Muscle of arm (tissue), 12 donors: Measurements from ENCODE around the gene KCNAB1. TPM values are rescaled to one million over a fixed set of nuclear protein-coding genes. Genes with fewer than 3 reads are reported as not detected.
"Not testable (repeated sequence)": the region's sequence is repeated elsewhere in the genome, so short reads cannot be mapped to it uniquely, and the experiment has no call there.

Source experiments
- DNase-seq: peaks from one replicate; pipeline ENCODE4 v3.0.0-alpha.2; 2013
- polyA plus RNA-seq, 12 donors: library from polyadenylated mRNA; unstranded; fragments of 120-200 nt; gene quantifications; one replicate each; pipeline ENCODE4 v1.2.1, GENCODE V29; 2013; ENCODE audit not compliant: insufficient read length in 12 of 12

The KCNAB1 gene
- polyA plus RNA-seq, 12 donors = 4.0 to 7.5 (median 5.8) TPM; not detected in 2

DNA sequence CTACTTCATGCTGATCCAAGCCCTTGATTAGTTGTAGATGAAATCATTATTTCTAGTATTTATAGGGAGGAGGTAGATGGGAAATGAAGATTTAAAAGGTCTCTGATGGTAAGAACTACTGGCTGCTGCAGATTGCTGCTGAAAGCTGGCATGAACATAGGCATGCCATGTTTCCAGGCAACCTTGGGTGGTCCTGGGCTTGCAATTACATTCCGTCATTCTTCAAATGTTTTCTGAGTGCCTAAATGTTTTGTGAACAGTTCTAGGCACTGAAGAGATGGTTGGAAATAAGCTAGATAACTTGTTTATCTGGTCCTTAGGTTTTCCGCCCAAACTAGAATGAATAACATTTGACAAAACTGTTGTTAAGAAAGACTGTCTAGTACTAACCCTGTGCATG is 95.8 kb downstream of the KCNAB1 start:
- no peak for DNase-seq

DNA sequence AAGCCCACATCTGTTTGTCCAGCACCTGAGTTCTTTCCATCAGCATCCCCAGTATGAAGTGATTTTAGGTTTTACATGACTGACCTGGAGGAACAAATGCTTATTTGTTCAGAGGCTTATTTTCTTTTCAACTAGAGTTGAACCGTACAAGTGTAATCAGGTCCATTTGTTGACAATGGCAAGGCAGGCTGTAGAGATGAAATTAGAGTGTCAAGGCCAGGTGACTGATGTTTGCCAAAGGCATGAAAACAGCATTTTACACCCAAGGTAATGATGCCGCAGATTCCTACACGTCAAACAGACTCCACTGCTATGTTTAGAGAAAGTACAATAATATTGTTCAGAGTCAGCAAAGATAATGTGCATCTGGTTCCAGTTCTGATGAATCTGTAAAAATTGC is 96.5 kb downstream of the KCNAB1 start:
- no peak for DNase-seq

DNA sequence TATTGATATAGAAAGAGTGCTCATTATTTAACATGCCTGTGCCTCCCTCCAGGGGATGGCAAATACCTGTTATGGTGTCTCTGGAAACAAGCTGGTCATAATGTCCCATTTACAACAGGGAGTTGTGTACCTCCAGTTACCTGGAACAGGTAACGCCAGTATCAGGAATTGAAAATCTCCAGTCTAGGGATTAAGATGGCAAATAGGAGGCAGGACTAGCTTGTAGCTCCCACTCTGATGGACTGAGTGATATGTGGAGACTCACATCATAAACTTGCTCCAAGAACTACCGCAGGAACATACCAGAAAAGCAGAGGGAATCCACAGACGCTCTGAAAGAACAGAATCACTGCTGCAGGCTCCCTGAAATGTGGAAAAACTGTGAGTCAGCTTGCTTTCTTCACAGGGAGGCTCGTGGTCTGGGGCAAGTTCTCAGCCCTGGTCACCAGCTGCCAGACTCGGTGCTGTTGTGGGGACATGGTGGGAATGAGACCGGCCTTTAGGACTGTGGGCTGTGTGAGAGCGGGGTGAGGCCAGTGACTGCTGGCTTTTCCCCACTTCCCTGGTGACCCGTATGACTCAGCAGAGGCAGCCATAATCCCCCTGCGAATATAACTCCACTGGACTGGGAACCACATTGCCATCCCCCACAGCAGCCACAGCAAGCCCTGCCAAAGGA is 97.4 kb downstream of the KCNAB1 start:
- DNase-seq = no peak

DNA sequence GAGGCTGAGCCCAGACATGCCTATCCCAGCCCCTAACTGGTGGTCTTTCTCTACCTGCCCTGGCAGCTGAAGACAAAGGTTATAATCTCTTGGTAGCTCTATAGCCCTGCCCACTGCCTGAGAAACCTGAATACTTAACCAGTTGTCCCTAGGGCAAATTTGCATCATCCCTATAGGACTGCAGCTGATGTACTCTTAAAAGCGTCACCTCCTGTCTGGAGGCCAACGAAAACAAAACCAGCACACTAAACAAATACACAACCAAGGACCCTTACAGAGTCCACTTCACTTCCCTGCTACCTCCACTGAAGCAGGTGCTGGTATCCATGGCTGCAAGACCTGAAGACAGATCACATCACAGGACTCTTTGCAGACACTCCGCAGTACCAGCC is 98.0 kb downstream of the KCNAB1 start:
- no peak for DNase-seq

DNA sequence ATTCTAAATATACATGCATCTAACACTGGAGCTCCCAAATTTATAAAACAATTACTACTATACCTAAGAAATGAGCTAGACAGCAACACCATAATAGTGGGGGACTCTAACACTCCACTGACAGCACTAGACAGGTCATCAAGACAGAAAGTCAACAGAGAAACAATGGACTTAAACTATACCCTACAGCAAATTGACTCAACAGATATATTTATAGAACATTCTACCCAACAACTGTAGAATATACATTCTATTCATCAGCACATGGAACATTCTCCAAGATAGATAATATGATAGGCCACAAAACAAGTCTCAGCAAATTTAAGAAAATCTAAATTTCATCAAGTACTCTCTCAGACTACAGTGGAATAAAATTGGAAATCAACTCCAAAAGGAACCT is 102.0 kb downstream of the KCNAB1 start:
- not testable (repeated sequence) for DNase-seq

DNA sequence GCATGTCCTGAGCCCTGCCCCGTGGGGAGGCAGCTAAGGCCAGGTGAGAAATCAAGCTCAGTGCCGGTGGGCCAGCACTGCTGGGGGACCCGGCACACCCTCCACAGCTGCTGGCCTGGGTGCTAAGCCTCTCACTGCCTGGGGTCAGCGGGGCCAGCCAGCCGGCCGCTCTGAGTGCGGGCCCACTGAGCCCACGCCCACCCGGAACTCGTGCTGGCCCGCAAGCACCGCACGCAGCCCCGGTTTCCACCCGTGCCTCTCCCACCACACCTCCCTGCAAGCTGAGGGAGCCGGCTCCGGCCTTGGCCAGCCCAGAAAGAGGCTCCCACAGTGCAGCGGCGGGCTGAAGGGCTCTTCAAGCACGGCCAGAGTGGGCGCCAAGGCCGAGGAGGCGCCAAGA is 103.7 kb downstream of the KCNAB1 start:
- DNase-seq = not testable (repeated sequence)

DNA sequence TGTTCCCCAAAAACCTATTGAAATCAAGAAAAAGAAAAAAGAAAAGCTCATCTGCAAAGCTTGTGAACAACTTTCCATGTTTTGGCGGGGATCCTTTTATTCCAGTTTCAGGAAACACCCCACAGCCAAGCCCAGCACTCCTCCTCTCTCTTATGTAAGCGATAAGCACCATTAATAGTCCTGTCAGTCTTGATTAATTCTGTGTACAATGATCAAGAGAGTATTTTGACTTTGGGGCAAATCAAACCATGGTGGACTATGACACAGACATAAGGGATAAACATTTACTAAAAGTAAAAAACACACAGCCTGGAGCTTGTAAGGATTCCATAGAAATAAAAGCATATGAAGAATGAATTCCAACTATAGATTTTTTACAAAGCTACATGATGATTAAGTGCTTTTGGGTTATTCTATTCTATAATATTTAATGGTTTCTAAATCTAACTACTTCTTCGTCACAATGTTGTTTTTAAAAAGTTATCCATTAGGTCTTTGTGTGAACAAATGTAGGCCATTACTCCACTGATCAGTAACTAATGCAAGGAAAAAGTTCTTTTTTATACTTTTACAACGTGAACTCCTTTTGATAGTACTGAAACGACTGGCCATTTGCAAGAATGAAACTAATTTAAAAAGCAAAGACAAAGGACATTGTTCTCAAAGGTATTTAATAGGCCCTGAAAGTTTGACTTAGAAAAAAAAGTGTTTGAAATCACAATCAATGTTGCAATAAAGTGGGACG is 106.5 kb downstream of the KCNAB1 start:
- DNase-seq = no peak

DNA sequence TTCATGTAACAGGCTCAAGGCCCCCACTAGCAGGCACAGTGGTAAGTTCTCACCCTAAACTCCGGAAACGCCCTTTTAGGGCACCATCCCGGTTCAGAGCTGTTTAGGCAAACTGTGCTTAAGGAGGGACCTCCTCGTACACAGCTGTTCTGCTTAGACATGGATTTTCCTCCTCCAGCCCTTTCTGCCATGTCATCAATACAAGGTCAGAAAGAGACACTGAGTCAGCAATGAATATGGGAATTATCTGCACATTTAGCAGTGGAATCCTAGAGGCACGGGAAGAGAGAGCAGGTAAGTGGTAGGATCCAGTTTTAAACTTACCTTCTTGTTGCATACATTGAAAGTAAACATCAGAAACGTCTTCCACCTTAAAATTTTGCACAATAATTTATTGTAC is 107.3 kb downstream of the KCNAB1 start:
- no peak for DNase-seq

DNA sequence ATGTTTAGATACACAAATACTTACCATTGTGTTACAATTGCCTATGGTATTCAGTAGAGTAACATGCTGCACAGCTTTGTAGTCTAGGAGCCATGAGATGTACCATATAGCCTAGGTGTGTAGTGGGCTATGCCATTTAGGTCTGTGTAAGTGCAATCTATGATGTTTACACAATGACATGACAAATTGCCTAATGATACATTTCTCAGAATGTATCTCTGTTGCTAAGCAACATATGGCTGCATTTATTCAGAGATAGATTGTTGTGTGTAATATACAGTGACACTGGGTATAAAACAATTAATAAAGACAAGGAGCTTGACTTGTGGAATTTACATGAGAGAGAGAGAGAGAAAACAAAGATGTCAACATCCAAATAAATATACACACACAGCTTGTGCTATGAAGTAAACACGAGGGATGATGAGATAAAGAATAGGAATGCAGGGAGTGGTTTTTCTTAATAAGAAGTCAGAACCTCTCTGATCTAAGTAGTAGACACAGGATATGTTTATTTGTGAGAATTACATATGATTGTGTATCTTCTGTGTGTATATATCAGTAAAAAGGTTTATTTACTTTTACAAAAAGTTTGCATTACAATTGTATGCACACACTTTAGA is 110.0 kb downstream of the KCNAB1 start:
- no peak for DNase-seq

DNA sequence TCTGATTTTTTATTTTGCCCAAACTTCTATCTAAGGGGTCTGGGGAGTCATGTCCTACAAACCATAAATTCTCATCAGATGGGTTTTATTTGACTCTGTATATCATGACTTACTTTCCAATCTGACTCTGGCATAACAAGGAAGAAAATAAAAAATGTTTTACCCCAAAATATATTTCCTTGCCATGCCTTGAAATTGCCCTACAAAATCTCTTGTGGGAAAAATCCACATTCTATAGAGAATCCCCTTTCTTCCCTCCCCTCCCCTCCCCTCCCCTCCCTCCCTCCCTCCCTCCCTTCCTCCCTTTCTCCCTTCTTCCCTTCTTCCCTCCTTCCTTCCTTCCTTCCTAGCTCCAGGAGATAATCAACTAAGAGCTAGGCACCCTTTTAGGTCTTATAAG is 110.8 kb downstream of the KCNAB1 start:
- DNase-seq = not testable (repeated sequence)

DNA sequence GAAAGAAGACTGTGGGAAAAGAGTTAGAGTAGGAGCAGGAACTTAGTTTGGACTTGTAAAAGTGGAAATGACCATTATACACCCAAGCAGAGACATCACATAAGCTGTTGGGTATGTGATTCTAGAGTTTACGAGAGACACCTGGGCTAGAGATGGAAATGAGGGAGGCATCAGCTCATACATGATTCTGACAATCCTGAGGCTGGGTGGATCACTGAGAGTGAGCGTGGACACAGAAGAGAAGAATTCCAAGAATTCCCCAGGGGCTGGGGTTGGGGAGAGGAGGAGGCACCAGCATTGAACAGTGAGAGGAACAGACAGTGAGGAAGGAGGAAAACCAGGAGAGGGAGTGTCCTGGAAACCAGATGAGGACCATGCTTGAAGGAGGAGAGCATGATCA is 113.5 kb downstream of the KCNAB1 start:
- DNase-seq = no peak

DNA sequence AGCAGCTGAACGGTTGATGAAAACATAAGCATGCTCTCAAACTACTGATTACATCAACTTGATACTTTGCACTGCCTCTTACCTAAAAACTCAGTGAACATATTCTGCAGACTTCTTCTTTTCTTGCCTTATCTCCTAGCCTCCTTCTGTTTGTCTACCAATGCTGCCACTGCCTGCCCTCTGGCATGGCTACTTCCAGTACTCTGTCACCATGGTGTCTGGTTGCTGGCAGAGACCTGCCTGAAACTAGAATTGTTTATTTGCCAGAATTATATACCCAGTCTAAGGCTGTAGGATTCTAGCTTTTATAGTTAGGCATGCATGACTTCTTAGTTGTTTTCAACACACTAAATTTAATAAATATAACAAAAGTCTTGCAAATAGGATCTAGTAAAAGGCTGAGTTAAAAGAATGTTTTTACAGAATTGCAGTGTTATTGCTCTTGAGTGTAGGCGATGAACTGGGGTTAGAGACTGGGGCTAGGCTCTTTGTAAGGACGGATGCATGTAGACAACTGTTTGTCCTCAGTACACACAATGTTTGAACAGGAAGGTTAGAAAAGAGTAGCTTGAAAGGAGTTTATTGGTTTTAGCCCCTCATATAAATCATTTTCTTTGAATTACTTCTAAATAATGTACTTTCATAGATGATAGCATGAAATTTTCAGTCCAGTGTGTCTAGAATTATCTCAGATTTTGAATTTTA is 116.3 kb downstream of the KCNAB1 start:
- DNase-seq = no peak

DNA sequence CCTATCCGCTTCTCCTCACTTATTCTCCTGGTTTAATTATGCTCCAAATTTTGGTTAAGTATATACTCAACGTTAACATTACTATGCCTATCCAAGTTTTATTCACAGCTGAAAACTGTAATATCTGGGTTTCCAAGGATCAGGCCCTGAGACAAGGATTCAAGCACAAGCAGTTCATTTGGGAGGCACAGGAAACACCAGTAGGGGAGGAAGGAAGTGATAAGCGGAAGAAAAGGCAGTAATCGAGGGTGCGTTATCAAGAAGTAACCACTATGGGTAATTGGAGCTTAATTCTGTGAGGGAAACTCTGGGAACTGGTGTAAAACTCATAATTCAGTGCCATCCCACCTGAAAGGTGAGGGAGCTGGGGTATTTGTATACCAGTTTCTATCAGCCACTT is 120.3 kb downstream of the KCNAB1 start:
- DNase-seq = no peak

DNA sequence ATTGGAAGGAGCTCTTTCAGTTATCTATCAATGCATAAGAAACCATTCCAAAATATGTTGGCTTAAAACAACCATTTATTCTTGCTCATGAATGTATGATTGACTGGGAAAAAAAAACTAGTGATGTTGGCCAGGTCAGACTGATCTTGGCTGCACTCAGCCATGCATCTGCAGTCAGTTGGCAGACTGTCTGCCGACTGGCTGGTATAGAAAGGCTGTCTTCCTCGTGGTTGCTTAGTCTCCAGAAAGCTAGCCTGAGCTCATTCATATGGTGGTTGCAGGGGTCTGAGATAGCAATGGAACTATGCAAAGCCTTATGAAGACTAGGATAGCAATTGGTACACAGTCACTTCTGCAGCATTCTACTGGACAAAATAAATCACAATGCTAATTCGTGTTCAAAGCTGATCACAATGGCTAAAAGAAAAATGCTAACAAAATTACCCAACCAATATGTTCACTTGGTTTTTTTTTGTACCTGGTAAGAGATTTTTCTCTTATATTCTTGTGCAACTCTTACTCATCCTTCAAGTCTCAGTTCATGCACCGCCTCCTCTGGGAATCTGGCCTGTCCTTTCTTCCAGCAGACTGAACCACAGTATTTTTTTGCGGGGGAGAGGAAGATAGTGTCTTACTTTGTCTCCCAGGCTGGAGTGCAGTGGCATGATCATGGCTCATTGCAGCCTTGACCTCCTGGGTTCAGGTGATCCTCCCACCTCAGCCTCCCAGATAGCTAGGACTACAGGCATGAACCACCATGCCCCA is 126.8 kb downstream of the KCNAB1 start:
- no peak for DNase-seq

DNA sequence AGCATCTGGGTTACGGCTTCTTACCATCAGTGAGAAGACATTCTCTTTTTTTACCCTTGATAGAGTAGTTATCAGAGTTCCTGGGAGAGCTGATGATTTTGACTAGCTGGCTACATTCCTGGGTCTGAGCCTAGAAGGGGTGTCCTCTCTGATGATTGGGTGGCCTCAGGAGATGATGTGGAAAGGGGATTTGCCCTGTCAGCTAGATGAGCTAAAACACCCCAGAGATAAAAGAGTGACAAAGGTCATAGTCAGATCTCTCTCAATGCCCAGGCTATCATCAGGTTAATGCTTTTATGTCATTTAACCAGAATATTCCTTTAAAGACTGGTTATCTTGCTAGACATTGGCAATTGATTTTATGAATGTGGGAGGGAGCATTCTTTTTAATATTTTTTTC is 130.2 kb downstream of the KCNAB1 start:
- DNase-seq = no peak

DNA sequence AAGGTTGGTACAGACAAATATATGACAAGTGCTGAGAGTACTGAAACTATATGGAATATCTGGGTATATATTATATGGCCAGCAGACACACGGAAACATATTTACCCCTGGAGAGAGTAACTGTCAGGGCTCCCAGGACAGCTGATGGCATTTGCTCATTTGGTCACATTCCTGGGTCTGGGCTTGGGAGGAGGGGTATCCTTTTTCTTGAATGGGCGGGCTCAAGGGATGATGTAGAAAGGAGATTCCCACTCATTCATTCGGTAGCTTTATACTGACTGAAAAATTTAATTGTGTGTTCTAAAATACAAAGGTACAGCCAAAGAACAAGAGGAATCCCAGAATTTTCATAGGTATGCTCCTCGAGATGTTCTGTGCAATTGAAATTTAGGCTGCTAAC is 131.0 kb downstream of the KCNAB1 start:
- no peak for DNase-seq

DNA sequence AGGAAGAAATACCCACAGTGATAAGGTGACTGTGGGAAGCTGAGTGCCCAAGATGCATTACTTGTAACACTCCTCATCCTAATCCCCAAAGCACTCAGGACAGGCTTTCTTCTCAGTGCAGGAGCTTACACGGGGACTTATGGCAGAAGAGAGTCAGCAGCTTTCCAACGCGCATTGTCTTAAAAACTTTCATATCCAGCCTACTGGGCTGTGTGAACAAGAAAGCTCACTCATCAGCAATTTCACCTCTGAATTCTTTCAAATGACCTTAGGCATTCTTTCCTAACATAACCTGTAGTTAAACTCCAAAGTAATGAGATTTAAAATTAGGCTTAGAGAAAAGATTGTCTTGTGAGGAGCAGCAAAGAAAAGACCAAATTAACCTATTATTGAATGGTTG is 132.3 kb downstream of the KCNAB1 start:
- DNase-seq = no peak

DNA sequence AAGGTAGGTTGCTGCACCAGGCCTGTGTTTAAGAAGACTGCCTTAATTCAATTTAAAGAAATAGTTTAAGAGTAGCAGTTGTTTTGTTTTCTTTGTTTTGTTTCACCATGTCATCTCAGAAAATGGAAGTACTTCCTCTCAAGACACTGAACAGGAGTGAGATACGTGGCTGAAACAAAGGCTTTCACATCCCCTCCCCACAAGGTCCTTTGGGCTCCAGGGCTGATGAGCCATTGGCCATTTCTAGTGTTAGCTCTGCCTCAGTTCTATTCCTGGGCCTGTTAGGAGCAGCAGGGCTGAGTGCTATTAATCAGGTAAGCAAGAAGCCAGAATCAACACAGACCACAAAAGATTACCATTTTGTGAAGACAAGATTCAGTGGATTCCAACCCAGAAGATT is 132.8 kb downstream of the KCNAB1 start:
- no peak for DNase-seq

DNA sequence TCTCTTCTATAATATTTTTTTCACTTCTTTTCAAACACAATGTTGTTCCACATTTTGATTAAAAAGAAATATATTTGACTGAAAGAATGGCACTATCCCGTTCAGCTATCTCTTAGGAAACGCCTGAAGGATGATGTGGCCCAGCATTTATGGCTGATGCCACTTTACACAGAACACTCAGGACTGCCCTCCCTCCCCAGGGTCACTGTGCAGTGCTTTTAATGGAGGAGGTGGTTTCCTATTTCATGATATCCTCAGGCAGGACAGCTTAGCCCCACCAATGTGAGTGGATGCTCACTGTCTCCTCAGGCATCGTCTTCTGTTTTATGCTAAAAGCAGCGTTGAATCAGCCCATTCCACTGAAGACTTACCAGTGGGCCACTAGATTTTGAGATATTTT is 135.9 kb downstream of the KCNAB1 start:
- no peak for DNase-seq

DNA sequence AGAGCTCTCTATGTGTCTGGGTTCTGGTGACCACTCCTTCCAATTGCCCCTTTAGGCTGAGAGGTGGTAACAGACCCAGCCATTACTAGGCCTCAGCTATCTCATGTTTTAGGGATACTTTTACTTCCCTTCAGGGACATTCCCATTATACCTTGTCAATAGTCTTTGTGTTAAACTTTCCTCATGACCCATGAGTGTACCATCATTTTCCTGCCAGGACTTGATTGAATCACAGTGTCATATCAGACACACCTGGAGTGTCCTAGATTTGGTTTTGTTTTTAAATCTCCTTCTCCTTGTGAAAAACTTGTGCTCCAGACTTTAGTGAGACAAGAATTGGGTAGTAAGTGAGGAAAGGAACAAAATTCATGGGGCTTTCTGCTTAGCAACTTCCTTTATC is 136.6 kb downstream of the KCNAB1 start:
- DNase-seq = no peak

DNA sequence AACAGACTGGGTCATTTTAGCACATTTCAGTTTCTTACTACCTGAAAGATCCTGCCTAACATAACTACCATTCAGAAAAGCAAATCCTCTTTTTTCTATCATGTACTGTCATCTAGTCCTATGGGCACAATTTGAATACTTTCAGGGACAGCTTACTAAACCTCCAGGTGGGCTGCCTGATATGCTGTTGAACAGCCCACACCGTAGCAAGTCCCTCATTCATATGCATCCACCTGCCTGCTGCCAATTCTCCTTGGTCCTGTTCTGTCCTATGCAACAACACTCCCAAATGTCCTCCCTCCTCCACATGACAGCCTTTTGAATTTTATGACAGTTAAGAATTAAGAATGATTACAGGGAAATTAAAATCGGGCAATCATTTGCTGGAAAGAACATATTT is 137.9 kb downstream of the KCNAB1 start:
- no peak for DNase-seq

DNA sequence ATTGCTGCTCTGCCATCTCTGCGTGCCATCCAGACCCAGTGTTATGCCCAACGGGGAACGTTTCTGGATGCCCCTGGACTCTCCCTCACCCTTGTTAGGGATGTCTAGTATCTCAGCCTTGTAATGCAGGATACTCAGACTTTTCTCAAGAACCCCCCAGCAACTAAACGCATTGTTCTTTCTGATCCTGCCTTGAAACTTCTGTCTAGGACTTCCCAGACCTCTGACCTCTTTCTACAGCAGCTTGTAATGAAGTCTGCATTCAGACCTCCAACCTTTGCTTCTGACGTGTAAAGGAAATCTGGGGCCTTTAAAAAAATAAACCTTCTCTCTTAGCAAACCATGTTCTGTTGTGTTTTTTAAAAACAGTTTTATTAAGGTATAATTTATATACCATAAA is 139.5 kb downstream of the KCNAB1 start:
- DNase-seq = no peak
